Hematopoietic multipotent progenitor cell treated with erythropoietin and hydrocortisone succinate and interleukin-3 and kit ligand, for 8 days (in vitro differentiated cells): ENCODE measurements around the gene PHF21A.

Source experiments
- DNase-seq: peaks from one replicate; pipeline ENCODE4 v3.0.0-alpha.2; 2015

PHF21A gene

DNA sequence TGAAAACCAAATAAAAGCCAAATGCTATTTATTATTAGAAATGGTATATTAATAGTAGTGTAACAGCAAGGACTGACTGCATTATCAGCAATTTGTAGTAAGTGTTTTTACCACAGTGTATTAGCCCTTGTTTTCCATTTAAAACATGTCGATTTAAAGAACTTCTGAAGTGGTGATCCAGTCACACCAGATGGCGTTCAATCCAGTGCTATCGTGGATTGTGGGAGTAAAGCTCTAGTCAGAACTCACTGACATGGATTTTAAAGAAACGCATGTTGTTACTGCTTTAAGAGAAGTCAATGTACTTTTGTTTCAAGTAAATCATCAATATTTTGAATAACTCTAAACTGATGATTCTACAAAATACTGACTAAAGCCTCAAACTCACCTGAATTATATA, 147.7 kb downstream of the PHF21A start:
- DNase-seq: no peak

- no peak for DNase-seq
Measured at GRCh38 chr11:45968901-45969300, 152.4 kb downstream of the PHF21A start.

DNA sequence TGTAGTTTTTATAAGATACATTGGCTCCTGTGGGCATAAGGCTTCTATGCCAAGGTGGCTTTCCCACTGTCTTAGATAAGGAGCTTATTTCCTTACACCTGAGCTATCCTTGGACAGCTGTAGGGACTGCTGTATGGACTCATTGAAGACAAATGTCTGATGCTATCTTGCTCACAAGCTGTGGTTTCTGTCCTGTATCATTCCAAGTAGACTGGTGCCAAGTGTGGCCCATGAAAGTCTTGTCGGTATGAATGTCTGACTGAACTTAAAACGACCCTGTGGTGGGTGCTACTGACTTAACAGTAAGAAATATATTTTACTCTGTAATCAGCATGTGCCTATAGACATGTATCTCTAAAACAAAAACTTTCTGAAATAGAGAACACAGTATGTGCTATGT, 153.7 kb downstream of the PHF21A start:
- no peak for DNase-seq

- DNase-seq: peak; percentile 84
Measured at GRCh38 chr11:45964911-45965389, 156.3 kb downstream of the PHF21A start.

GRCh38 chr11:45961751-45962240, 159.5 kb downstream of the PHF21A start:
- DNase-seq: no peak

DNA sequence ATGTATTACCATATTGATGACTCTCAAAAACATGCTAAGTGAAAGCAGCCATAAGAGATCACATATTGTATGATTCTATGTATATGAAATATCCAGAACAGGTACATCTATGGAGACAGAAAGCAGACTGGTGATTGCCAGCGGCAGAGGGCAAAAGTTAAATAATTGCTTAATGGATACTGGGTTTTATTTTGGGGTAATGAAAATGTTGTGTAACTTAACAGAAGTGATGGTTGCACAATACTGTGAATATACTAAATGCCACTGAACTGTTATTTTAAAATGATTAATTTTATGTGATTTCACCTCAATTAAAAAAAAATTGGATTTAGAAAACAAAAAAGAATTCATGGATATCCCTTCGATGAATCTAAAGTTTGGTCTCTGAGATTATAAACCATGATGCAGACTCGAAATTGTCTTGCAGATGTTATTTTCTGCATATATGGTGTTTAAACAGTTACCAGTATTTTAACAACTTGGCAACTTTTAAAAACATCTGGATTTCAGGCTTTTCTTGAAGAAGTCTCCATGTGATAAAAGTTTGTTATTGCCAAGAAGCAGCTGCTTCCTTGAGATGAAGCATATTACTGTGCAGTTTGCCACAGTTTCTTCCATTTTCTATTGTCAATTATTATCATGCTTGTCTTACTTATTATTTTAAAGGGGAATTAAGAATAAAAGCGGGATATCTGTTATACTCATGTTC, 160.7 kb downstream of the PHF21A start:
- DNase-seq: no peak

DNA sequence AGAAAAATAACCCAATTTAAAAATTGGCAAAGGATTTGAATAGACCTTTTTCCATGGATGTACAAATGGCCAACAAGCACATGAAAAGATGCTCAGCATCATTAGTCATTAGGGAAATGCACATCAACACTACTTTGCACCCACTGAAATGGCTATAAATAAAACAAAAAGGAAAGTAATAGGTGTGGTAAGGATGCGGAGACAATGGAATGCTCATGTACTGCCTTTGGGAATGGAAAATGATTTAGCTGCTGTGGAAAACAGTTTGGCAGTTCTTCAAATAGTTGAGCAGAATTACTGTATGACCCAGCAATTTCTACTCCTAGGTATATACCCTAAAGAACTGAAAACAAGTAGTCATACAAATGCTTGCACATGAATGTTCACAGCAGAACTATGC, 161.4 kb downstream of the PHF21A start:
- no peak for DNase-seq

DNA sequence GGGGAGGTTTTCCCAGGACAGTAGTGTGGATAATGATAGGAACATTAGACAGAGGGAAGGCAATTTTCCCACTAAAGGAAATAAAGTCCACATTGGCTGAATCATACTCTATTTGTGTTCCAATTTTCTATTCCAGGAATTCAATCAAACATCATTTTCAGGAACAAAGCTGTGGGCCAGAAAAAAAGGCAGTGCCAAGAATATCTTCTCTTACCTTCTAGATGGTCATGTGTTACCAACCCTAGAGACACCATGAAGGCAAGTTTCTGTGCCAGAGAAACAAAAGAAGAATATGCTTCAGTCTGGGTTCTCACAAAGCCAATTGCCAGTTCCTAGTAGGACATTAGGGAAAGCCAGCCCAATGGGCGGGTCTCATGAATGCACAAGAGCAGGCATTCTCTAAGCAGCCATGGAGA, 171.3 kb downstream of the PHF21A start:
- no peak for DNase-seq

DNA sequence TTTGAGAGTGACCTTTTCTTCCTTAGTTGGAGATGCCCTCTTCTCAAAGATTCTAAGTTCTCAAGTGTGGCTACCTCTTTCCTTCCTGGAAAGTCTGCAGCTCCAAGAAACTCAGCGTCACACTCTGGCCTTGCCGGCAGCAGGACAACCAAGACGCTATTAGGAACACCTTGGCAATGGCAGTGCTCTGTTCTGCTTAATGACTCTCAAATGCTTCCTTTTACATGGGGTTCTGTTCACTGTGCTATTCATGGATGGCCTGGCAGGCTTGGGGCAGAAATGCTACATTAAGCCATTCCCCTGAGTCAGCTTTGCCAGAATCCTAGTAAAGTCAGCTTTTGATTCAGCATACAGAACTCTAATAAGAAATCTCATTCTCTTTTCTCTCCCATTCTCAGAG, 172.9 kb downstream of the PHF21A start:
- no peak for DNase-seq

DNA sequence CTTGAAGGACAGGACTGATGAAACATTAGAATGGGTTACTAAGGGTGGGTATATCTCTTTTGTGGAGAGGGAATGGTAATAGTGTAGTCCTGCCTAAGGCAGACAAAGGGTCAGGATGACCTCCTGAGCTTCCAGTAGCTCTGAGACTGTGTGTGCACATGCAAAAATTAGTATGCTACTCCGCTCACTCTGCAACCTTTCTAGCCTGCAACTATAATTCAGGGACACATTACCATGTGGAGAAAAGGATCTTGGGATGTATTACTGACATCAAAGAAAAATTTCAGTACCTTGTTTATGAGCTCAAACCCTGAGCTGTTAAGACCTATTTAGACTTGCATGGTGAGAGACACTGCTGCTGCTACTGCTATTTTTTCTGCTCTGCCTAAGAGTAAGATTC, 173.4 kb downstream of the PHF21A start:
- no peak for DNase-seq

DNA sequence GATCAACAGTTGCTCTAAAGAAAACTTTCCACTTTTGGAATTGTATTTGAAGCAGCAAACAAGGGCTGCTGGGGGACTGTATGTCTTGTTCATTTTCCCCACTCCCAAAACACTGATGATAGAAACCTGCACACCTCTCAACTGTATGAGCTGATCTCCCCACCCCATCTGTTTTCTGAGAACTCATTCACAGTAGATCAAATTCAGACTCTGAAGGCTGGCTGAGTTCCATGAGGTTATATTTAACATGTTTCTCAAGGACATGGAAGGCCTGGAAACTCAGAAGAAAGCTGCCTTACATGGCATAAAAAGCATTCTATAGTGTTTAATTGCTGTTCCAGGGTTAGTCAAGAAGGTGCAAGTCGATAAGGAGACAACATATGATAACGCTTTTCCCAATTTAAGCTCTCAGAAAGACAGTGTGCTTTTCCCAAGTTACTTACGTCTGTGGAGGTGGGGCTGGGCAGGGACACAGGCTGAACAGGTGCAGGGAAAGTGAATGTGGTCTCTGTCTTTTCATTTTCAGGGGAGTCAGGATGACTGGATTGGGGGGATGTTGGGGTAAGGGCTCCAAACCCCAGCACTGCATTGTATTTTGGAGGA, 175.8 kb downstream of the PHF21A start:
- no peak for DNase-seq

DNA sequence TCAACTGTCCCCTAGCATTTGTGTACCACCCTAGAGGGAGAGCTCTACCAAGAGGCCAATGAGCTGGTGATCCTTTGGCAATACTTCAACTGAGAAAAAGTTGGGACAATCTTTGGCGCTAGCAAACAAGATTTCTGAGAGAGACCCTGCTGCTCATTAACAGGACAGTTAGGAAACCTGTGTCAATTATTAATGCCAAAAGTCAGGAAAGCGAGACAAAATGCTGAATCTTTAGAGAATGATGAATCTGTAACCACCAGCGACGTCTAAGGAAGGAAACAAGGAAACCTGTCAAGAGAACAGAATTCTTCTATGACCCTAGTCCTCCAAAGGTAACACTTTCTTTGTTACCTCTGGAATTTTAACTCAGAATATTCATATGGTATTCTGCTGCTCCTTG, 178.9 kb downstream of the PHF21A start:
- DNase-seq: no peak

DNA sequence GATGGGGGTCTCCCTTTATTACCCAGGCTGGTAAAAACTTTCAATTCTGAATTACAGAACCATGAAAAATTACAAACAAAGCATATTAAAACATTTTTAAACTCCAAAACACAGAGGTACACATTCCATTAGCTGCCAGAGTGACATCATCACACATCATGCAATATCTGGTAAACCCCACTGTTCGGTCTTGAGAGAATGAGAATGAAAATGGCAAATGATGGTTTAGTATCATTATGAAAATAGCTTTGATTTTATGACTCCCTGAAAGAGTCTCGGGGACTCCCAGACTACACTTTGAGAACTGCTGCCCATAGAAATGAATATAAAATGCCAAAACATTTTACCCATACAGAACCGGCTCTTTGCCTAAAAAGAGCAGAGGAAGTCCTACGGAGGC, 180.0 kb downstream of the PHF21A start:
- no peak for DNase-seq

- DNase-seq: no peak
Measured at GRCh38 chr11:45939836-45940235, 181.4 kb downstream of the PHF21A start.

DNA sequence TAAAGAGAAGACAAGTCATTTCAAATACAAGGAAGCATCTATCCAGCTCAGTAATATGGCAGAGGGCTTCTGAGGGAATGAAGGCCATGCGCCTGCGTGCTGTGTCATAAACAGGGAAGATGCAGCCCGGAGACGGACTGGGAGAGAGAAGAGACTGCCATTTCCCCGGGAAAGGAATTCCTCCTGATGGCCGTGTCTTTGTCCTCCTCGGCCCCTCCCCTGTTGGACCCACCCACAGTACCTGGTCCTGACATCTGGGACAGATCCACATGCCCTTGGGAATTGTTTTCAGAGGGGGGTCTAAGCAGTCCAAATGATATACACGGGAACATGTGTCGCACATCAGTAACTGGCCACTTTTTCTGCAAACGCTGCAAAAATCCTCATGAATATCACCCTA, 183.3 kb downstream of the PHF21A start:
- DNase-seq: no peak

- no peak for DNase-seq
Measured at GRCh38 chr11:45936511-45937054, 184.7 kb downstream of the PHF21A start.

DNA sequence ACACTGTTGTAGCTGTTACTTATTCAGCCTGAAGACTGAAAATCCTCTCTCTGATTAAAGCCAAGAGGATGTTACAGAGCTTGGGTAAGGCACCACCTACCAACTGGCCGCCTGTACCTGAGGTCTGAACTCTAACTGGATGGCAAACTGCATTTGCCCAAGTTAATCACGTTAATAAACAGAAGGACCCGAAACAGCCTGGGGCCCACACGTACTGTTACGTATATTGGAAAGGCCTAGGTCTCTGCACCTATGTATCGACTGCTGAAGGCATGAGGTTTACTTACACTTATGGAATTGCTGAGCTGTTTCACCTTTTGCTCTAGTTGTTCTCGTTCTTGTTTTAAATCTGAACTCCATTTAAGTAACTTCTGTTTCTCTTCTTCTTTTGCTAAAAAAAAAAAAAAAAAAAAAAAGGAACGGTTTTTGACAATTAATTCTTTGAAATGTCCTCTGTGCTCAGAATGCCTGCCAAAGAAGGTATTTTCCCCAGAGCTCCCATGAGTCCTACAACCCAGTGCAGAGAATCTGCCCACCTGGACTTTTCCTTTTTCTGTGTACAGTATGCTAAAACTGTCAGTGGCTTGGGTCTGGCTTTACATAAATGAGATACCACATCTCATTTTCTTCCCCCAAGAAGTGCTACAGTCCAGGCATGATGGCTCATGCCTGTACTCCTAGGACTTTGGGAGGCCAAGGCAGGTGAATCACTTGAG, 185.7 kb downstream of the PHF21A start:
- DNase-seq: no peak

- no peak for DNase-seq
Measured at GRCh38 chr11:45934580-45935318, 186.5 kb downstream of the PHF21A start.

- no peak for DNase-seq
Measured at GRCh38 chr11:45933846-45934579, 187.2 kb downstream of the PHF21A start.

DNA sequence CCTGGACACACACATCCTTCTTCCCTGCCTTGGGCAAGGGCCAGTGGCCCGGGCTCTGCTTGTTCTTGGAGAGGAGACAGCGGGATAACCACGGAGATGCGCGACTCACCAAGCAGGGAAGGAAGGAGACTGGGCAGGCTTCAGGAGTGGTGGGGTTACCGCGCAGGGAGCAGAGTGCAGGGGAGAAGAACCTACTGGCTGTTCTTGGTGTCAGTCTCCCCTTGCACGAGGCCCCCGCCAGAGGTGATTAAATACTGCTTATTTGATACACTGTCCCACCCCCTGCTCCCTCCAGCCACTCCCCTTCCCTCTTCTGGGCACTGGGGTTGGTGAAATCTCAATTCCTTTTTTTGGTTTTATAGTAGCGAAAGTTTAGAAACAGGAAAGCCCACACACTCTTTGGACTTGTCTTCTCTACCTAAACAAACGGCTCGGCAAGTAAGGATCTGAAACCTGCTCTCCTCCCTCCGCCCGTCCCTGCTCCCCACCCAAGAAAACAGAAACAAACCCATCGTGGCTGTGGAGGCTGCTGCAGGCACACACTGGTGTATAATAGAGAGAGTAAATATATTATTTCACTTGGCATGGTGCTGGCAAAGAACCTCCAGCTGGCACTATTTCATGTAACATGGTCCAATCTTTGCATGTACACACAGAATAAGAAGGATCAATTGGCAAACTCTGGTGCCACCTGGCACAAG, 188.0 kb downstream of the PHF21A start:
- DNase-seq: no peak

DNA sequence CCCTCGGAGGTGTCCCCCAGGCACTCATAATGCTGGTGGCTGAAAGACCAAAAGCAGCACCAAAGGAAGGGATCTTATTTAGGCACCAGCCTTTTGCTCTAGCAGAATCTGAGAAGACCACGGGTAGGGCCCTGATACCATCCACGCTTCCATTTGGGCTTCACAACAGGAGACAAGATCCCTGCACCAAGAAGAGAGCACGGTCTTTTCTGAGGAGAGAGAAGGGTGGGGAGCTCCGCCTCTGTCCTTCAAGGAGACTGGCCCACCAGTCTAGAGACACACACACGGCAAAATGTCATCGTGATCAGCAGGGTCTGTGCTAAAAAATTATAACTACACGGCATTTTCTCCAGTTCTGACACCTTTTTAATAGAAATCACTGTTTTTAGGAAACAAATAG, 189.0 kb downstream of the PHF21A start:
- DNase-seq: no peak

GRCh38 chr11:45931739-45932138, 189.5 kb downstream of the PHF21A start:
- no peak for DNase-seq
